Islet of Langerhans (tissue), 1 donor: ENCODE results near the gene CAGE1.
"Not testable (repeated sequence)": the region's sequence is repeated elsewhere in the genome, so short reads cannot be mapped to it uniquely, and the experiment has no call there.

Source experiments
- FAIRE-seq: peaks from one replicate; lab custom pipeline; 2011; peaks lifted over from hg19 to GRCh38; lab: Jason Lieb, UNC

The CAGE1 gene

DNA sequence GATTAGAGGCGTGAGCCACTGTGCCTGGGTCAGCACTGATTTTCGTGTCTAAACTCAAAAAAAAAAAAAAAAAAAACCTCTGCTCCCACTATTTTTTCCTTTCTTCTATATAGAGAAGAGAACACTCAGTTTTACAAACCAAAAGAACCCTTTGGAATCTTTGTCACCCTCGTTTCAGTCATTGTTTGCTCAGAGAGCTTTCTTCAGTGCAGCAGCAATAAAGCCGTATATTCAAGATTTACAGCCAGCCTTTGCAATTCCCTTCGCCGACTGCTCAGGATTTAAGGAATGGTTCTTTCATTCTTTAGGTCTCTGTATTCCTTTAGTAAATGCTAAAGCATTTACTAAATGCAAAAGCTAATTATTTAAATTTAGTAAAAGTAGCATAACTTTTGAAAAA, 20.2 kb upstream of the CAGE1 start:
- no peak for FAIRE-seq

- no peak for FAIRE-seq
Observed at GRCh38 chr6:7406743-7407142, 17.2 kb upstream of the CAGE1 start.

- no peak for FAIRE-seq
Observed at GRCh38 chr6:7404546-7404945, 15.0 kb upstream of the CAGE1 start.

GRCh38 chr6:7402716-7403115, 13.2 kb upstream of the CAGE1 start:
- FAIRE-seq = no peak

- FAIRE-seq = no peak
Observed at GRCh38 chr6:7401075-7401474, 11.5 kb upstream of the CAGE1 start.

DNA sequence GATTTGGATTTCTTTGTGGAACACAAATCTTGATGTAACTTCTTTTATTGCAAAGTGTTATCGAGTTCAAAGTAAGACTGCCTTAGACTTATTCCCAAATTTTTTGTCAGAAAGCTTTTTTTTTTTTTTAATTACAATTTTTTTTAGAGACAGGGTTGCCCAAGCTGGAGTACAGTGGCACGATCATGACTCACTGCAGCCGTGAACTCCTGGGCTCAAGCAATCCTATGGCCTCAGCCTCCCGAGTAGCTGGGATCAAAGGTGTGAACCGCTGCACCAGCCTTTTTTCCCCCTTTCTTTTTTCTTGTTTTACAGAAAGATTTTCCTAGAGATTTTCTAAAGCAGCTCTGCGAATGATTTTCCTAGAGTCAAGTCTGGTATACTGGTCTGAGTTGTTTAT, 2.9 kb upstream of the CAGE1 start:
- FAIRE-seq = no peak

GRCh38 chr6:7391151-7391550, 1.6 kb upstream of the CAGE1 start:
- FAIRE-seq = no peak

DNA sequence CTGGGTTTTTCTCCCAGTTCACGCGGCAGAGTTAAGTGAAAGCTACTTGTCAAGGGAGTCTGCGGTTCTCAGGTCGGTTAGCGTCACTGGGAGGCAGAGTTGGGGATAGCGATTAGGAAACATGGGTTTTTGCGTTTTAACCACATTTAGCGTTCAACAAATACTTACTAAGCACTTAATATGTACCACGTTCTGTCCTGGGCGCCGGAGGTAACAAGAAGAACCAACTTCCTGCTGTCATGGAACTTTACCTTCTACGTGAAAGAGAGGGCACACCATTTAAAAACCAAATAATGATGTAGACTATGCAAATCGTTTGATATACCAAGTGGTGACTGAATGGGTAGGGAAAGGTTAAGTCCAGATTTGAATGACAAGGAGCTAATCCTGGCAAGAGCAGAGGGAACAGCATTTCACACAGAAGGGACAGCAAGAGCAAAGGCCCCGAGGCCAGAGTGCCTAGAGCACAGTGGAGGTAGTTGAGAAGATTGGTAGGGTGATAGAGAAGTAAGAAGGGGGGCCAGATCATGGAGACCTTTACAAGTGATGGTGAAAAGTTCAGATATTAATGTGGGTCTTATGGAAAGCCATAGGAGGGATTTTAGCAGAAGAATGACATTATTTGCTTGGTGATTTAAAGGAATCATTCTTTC, 810 bp upstream of the CAGE1 start:
- no peak for FAIRE-seq

DNA sequence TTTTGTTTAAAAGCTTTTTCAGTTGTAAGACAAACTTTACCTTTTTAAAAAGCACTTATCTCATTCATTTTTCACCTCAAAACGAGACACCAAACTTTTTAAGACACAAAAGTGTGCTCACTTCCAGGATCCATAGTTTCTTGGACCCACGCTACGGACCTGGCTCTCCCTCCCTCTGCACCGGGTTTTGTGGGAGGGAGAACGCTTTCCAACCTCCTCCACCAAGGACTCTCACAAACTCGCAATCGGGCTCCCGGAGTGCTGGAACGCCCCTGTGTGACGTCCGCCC, 436 bp downstream of the CAGE1 start:
- no peak for FAIRE-seq

DNA sequence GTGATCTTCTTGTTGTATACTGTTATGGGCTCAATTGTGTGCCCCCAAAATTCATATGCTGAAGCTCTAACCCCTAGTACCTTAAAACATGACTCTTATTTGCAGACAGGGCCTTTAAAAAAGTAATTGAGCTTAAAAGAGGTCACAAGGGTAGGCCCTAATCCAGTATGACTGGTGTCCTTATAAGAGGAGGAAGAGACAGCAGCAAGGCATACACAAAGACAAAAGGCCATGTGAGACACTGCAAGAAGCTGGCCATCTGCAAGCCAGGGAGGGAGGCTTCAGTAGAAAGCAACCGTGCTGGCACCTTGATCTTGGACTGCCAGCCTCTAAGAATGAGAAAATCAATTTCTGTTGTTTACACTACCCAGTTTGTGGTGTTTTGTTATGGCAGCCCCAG, 8.4 kb downstream of the CAGE1 start:
- FAIRE-seq = no peak

DNA sequence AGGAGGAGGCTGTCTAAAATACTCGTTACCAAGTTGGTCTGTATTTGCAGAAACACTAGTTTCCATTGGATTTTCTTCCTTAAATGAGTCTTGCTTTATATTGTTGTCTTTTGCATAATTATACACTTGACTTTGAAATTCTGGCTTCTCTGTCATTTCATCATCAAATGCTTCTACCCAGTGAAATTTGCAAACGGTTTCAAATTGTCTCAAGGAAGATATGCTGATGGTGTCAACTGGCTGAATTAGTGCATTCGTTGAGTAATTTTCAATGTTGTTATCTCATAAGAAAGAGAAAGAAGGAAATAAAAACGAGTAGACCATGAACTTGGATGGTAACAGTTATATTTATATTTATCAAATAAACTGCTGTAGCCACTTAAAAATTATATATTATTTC, 10.8 kb downstream of the CAGE1 start:
- no peak for FAIRE-seq

DNA sequence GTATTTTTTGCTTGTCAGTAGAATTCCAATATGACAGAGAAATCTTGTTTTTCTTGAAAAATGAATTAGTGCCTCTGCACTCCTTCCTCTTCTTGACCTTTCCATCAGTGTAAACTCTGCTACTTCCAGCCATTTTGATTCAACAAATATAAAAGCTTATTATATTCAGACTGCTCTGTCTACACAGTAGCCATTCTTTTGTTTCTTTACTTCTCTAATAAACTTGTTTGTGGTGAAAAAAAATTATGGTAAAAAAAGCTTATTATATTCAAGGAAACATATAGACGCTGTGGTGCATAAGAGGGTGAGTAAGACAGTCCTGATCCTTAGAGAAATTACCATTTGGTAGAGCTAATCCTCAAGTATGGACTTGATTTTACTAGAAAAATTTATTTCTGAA, 11.6 kb downstream of the CAGE1 start:
- FAIRE-seq = no peak

DNA sequence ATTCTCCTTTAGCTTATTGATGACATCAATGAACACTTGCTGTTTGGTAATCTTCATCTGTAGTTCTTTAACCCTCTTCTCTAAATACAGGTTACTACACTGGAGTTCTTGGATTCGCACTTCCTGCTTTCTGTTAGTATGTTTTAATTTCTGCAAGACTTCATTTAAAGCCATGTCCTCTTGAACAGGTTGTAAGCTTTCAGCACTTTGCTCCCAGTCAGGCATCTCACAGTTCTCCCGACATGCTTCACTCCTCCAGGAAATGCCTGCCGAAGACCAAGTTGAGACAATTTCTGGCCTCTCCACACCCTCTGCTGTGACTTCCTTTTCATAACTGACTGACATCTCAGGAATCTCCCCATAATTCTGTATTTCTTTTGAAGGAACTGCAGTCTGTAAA, 15.8 kb downstream of the CAGE1 start:
- FAIRE-seq = no peak

DNA sequence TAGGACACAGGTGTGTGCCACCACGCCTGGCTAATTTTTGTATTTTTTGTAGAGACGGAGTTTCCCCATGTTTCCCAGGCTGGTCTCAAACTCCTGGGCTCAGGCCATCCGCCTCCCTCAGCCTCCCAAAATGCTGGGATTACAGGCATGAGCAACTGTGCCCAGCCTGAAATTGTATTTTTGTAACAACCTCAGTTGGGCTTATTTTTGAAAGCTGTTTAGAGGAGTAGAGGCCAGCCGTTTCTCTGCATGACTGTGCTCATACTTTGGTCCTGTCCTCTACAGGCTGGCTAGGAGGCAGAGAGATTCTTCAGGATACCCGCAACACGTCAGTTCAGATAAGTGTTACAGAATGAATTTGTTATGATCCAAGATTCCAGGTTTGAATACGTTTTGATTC, 22.1 kb downstream of the CAGE1 start:
- FAIRE-seq = no peak

DNA sequence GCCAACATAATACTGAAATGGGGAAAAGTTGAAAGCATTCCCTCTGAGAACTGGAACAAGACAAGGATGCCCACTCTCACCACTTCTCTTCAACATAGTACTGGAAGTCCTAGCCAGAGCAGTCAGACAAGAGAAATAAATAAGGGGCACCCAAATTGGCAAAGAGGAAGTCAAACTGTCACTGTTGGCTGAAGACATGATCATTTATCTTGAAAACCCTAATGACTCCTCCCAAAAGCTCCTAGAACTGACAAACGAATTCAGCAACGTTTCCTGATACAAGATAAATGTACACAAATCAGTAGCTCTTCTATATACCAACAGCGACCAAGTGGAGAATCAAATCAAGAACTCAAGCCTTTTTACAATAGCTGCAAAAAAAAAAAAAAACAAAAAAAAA, 37.6 kb downstream of the CAGE1 start:
- not testable (repeated sequence) for FAIRE-seq

DNA sequence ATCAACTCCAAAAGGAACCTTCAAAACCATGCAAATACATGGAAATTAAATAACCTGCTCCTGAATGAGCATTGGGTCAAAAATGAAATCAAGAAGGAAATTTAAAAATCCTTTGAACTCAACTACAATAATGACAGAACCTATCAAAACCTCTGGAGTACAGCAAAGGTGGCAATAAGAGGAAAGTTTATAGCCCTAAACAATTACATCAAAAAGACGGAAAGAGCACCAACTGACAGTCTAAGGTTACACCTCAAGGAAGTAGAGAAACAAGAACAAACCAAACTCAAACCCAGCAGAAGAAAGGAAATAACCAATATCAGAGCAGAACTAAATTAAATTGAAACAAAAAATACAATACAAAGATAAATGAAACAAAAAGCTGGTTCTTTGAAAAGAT, 39.0 kb downstream of the CAGE1 start:
- FAIRE-seq = not testable (repeated sequence)

GRCh38 chr6:7347551-7347997, 42.0 kb downstream of the CAGE1 start:
- FAIRE-seq = not testable (repeated sequence)

DNA sequence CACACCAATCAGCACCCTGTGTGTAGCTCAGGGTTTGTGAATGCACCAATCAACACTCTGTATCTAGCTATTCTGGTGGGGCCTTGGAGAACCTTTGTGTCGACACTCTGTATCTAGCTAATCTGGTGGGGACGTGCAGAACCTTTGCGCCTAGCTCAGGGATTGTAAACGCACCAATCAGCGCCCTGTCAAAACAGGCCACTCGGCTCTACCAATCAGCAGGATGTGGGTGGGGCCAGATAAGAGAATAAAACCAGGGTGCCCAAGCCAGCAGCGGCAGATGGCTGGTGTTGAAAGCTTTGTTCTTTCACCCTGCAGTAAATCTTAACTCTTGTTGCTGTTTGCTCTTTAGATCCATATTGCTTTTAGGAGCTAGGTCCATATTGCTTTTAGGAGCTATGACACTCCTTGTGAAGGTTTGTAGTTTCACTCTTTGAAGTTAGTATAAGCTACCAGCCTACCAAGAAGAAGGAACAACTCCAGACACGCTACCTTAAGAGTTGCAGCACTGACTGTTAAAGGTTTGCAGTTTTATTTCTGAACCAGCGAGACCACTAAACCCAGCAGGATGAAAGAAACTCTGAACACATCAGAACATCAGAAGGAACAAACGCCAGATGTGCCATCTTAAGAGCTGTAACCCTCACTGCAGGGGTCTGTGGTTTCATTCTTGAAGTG, 44.6 kb downstream of the CAGE1 start:
- not testable (repeated sequence) for FAIRE-seq

GRCh38 chr6:7343546-7344475, 45.7 kb downstream of the CAGE1 start:
- FAIRE-seq = no peak

DNA sequence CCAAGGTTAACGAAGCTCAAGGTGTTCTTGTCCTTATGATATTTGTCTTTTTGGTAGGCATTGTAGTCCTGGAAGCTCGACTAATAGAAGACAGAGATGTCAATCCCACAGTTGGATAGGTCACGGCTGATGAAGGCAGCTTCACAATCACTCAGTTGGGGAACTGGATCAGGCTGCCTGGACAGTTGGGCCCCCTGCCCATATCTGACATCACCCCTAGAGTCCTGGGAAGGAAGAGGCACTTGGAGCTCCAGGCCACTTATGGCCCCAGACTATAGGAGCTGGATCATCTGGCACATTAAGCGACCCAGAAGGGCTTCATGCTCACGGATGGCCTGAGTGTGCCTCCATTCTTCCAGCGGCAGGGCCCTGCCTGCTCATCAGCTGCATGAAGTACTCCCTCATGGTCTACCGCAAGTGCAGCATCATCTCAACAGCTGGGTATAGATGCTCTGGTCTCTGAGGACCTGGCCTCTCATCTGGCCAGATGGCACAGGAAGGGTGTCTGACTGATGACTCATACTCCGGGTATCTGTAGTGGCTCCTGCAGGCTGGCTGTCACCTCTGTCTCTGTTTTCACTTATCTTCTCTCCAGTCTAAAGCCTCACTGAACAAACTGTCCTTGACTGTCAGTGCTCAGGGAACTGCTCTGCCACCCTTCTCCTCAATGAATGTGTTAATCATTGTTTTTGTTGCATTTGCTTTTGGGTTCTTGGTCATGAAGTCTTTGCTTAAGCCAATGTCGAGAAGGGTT, 47.4 kb downstream of the CAGE1 start:
- FAIRE-seq = no peak

DNA sequence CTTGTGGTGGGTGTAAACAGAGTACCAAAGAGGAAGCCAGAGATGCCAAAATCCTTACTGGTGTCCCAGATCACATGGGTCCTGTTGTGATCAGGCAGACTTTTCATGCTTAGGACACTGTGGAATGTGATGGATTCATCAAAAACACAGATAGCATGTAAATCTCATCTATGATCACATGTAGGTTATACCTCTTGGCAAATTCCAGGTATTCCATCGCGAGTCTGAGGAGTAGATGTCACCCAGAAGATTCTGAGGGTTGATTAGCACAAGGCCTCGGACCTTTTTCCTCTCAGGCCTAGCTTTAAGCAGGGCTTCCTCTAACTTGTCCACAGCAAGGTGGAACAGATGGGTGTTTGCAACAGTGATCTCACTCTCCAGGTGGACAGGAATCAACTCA, 48.3 kb downstream of the CAGE1 start:
- no peak for FAIRE-seq

GRCh38 chr6:7339007-7339732, 50.4 kb downstream of the CAGE1 start:
- FAIRE-seq = not testable (repeated sequence)
